HepG2 (cell line): Measurements from ENCODE around the gene EPB41L2.

ENCODE experiments used
- CREM ChIP-seq, 2 experiments: sonication (generic) in 1 of 2; formaldehyde crosslinking in 1 of 2; IDR thresholded peaks; 2 replicates each; pipeline versions ENCODE4 v1.4.0 to v1.6.1; 2016 to 2020; ENCODE audit warnings: antibody characterized with exemption in 1 of 2, mild to moderate bottlenecking in 1 of 2, missing genetic modification reagents in 1 of 2
- FOXA3 ChIP-seq: IDR thresholded peaks from 2 replicates; pipeline ENCODE4 v1.6.1; 2016; ENCODE audit warnings: missing genetic modification reagents, missing compliant biosample characterization
- JUN ChIP-seq: sonication (generic); formaldehyde crosslinking; IDR thresholded peaks from 2 replicates; pipeline ENCODE4 v1.4.0; 2020; ENCODE audit warnings: mild to moderate bottlenecking, missing genetic modification reagents
- TF ChIP-seq, protein P1 (sequence below): sonication (generic); formaldehyde crosslinking; IDR thresholded peaks from 2 replicates; pipeline ENCODE4 v1.4.0; 2020; ENCODE audit warnings: mild to moderate bottlenecking, missing genetic modification reagents

DNA sequence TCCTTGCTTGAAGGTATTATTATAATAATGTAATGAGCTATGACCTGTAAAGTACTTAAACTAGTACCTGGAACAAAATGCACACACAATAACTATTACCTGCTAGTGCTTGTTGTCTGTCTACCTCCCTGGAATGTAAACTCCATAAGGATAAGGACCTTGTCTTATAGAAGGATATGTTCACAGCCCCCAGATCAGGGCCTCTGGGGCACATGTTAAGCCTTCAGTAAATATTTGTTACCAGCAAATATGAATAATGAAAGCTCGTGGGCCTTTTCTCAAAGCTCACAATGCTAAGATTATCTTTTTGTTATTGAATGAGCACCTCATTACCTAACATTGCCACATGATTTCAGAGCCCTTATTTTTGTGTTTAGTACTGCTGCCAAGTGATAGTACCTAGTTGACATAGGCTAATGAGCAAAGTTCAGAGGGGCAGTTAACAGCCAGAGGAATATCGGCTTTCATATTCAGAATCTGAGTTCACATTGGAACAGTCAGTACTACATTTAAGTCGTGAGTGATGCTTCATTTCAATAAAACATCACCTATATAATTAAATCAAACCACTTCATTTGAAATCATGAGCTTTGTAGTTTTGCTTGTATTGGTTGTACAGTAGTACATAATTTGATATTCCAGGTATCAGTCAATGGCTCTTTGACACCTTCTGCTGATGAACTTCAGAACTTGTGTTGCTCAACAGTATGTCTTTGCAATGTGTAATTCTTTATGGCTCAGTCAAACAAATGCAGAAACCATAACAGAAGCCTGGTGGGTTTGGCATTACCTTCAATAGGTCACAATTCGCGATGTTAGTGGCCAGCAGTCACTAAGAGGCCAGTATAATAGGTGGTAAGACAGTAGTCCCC, 247.6 kb downstream of the EPB41L2 start:
- TF ChIP-seq, protein P1, sequence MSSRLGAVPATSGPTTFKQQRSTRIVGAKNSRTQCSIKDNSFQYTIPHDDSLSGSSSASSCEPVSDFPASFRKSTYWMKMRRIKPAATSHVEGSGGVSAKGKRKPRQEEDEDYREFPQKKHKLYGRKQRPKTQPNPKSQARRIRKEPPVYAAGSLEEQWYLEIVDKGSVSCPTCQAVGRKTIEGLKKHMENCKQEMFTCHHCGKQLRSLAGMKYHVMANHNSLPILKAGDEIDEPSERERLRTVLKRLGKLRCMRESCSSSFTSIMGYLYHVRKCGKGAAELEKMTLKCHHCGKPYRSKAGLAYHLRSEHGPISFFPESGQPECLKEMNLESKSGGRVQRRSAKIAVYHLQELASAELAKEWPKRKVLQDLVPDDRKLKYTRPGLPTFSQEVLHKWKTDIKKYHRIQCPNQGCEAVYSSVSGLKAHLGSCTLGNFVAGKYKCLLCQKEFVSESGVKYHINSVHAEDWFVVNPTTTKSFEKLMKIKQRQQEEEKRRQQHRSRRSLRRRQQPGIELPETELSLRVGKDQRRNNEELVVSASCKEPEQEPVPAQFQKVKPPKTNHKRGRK, result no peak
- TF ChIP-seq JUN (CRISPR knock-in tag), result peak; percentile 84; the same call in 1 of the 2 replicates
- TF ChIP-seq CREM (IDR thresholded peaks at IDR 0.05), result peak; percentile 94
- TF ChIP-seq CREM (CRISPR knock-in tag; IDR thresholded peaks at IDR 0.05), result no peak
- TF ChIP-seq FOXA3 (CRISPR knock-in tag), result peak; percentile 99
